Neural progenitor cell (in vitro differentiated cells): ENCODE measurements around the gene WDFY2. TPM values are rescaled to one million over a fixed set of nuclear protein-coding genes. Genes with fewer than 3 reads are reported as not detected.

ENCODE experiments used
- DNase-seq: peaks from one replicate; pipeline ENCODE4 v3.0.0-alpha.2; 2016; ENCODE audit warnings: low spot score
- H2AFZ ChIP-seq: fragments of 200-600 bp; sonication (generic); replicated peaks from 2 replicates; pipeline ENCODE4 v1.6.1; 2016; ENCODE audit warnings: antibody characterized with exemption
- H3F3A ChIP-seq: fragments of 200-600 bp; sonication (generic); 2 replicates; pipeline ENCODE4 v1.6.1; 2016; ENCODE audit warnings: antibody characterized with exemption, low read depth
- H3K27ac ChIP-seq: fragments of 200-600 bp; sonication (generic); 2 replicates; pipeline ENCODE4 v1.5.1; 2016; ENCODE audit warnings: mild to moderate bottlenecking
- H3K27me3 ChIP-seq: fragments of 200-600 bp; sonication (generic); 2 replicates; pipeline ENCODE4 v1.6.1; 2016; ENCODE audit warnings: mild to moderate bottlenecking, moderate library complexity
- H3K36me3 ChIP-seq: fragments of 200-600 bp; sonication (generic); 2 replicates; pipeline ENCODE4 v1.5.1; 2016
- H3K4me1 ChIP-seq: fragments of 200-600 bp; sonication (generic); 2 replicates; pipeline ENCODE4 v1.6.1; 2016; ENCODE audit warnings: mixed run types
- H3K4me2 ChIP-seq: fragments of 200-600 bp; sonication (generic); 2 replicates; pipeline ENCODE4 v1.6.1; 2016
- H3K4me3 ChIP-seq: fragments of 200-600 bp; sonication (generic); 2 replicates; pipeline ENCODE4 v1.5.1; 2016
- H3K79me2 ChIP-seq: fragments of 200-600 bp; sonication (generic); 2 replicates; pipeline ENCODE4 v1.6.1; 2016; ENCODE audit warnings: low read depth
- H3K9ac ChIP-seq: fragments of 200-600 bp; sonication (generic); 2 replicates; pipeline ENCODE4 v1.6.1; 2016
- H3K9me3 ChIP-seq: fragments of 200-600 bp; sonication (generic); 2 replicates; pipeline ENCODE4 v1.5.1; 2016; ENCODE audit warnings: low read depth
- H4K20me1 ChIP-seq: fragments of 200-600 bp; sonication (generic); 2 replicates; pipeline ENCODE4 v1.6.1; 2016; ENCODE audit warnings: low read depth
- H3K27ac Mint-ChIP-seq: 3 replicates; pipeline ENCODE4 v1.8.0; 2021; ENCODE audit warnings: mixed read lengths
- H3K27me3 Mint-ChIP-seq: 2 replicates; pipeline ENCODE4 v1.8.0; 2022; ENCODE audit warnings: low read depth, mild to moderate bottlenecking, inconsistent platforms, moderate library complexity, mixed read lengths; ENCODE audit not compliant: insufficient read depth
- H3K36me3 Mint-ChIP-seq: 3 replicates; pipeline ENCODE4 v1.8.0; 2021; ENCODE audit warnings: mixed read lengths
- H3K4me1 Mint-ChIP-seq: 3 replicates; pipeline ENCODE4 v1.8.0; 2021; ENCODE audit warnings: mixed read lengths
- H3K4me3 Mint-ChIP-seq: 3 replicates; pipeline ENCODE4 v1.8.0; 2021; ENCODE audit warnings: mild to moderate bottlenecking, moderate library complexity, mixed read lengths
- H3K9me3 Mint-ChIP-seq: 3 replicates; pipeline ENCODE4 v1.8.0; 2020; ENCODE audit warnings: mixed read lengths
- EZH2 ChIP-seq: fragments of 200-600 bp; sonication (generic); IDR thresholded peaks from 2 replicates; pipeline ENCODE4 v1.6.1; 2017; ENCODE audit warnings: antibody characterized with exemption, mild to moderate bottlenecking, moderate library complexity
- EZH2phosphoT487 ChIP-seq: fragments of 200-600 bp; sonication (generic); IDR thresholded peaks from 2 replicates; pipeline ENCODE4 v1.6.1; 2017; ENCODE audit warnings: antibody characterized with exemption
- total RNA-seq: library from RNA; depleted of rRNA; stranded (reverse); fragments of >200 nt; gene quantifications from 2 replicates; pipeline ENCODE4 v1.2.3, GENCODE V29; 2015; ENCODE audit warnings: low replicate concordance
- TF ChIP-seq, protein P1 (sequence below): fragments of 200-600 bp; sonication (generic); IDR thresholded peaks from 2 replicates; pipeline ENCODE4 v1.5.1; 2017; ENCODE audit warnings: antibody characterized with exemption, mild to moderate bottlenecking

The WDFY2 gene
- total RNA-seq, 1 donor from 2014 or later = 18.3 TPM

DNA sequence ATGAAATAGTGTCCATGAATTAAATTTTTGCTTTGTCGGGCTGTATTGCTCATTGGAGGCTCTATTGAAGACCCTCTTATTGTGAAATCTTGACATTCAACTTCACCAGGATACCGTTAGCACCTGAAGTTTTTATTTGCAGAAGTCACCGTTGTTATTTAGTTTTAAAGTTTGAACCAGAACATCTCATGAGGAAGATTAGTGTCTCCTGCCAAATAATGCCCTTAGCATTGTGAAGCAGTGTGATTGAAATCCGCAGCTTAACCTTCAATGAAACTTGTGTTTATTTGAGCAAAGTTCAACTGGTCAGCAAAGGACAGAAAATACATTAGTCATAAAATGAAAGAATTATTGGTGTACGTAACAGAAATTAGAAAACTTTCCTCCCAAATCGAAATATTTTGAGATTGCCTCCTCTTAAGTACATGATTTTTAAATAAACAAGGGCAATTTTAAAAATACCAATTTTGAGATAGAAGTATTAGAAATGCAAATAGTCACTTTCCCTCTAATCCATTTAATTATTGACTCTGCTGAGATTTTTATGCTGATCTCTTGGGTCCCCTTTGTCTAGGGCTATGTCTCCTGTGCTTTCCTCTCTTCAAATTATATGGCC, 84.4 kb downstream of the WDFY2 start:
- DNase-seq = no peak
- H3K79me2 ChIP-seq = peaks cover 62% of the 10 kb centered on the region
- no peaks in the 10 kb centered on the region for H3K27me3 ChIP-seq
- H2AFZ ChIP-seq = no peak overlapping the region
- H3K36me3 ChIP-seq = peaks cover 2% of the 10 kb centered on the region
- Mint-ChIP-seq H3K27ac (no peak overlapping the region), H3K9me3 (peaks cover 27% of the 10 kb centered on the region), H3K4me3 (no peak overlapping the region), H3K36me3 (peaks cover 23% of the 10 kb centered on the region), H3K27me3 (no peaks in the 10 kb centered on the region), H3K4me1 (peaks cover 10% of the 10 kb centered on the region)
- H4K20me1 ChIP-seq = peaks cover 8% of the 10 kb centered on the region
- peaks cover 4% of the 10 kb centered on the region for H3F3A ChIP-seq
- no peak overlapping the region for H3K4me3 ChIP-seq
- no peaks in the 10 kb centered on the region for H3K9me3 ChIP-seq
- H3K4me2 ChIP-seq = no peak overlapping the region
- TF ChIP-seq EZH2phosphoT487 = no peak
- TF ChIP-seq, protein P1, sequence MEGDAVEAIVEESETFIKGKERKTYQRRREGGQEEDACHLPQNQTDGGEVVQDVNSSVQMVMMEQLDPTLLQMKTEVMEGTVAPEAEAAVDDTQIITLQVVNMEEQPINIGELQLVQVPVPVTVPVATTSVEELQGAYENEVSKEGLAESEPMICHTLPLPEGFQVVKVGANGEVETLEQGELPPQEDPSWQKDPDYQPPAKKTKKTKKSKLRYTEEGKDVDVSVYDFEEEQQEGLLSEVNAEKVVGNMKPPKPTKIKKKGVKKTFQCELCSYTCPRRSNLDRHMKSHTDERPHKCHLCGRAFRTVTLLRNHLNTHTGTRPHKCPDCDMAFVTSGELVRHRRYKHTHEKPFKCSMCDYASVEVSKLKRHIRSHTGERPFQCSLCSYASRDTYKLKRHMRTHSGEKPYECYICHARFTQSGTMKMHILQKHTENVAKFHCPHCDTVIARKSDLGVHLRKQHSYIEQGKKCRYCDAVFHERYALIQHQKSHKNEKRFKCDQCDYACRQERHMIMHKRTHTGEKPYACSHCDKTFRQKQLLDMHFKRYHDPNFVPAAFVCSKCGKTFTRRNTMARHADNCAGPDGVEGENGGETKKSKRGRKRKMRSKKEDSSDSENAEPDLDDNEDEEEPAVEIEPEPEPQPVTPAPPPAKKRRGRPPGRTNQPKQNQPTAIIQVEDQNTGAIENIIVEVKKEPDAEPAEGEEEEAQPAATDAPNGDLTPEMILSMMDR = no peak
- no peak for TF ChIP-seq EZH2
- H3K27ac ChIP-seq = no peak overlapping the region
- H3K9ac ChIP-seq = no peak overlapping the region
- H3K4me1 ChIP-seq = peaks cover 10% of the 10 kb centered on the region

DNA sequence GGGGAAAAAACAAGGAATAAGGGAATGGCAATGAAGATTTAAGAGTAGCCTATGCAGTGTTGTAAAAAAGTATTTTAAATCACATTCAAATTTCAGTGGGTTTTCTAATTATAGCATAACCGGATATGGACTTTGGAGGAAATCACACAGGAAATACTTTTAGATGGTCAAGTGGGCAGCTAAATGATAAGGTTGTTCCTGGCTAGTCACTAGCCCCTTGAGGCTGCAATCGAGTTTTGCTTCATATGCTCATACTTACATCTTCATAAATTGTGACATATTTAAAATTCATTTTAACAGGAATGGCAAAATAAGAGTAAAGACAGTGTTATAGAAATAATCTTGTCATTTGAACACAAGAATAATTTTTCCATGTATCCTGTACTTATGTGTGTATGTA, 88.9 kb downstream of the WDFY2 start:
- no peak overlapping the region for H3K4me3 Mint-ChIP-seq
- H3K27ac ChIP-seq = no peak overlapping the region
- H4K20me1 ChIP-seq = no peaks in the 10 kb centered on the region
- no peak overlapping the region for H3K4me2 ChIP-seq
- TF ChIP-seq EZH2phosphoT487 = no peak
- TF ChIP-seq, protein P1 = no peak
- no peak for TF ChIP-seq EZH2
- H3K36me3 ChIP-seq = no peaks in the 10 kb centered on the region
- no peak overlapping the region for H2AFZ ChIP-seq
- DNase-seq = no peak
- peaks cover 57% of the 10 kb centered on the region for H3K79me2 ChIP-seq
- no peak overlapping the region for H3K9ac ChIP-seq
- peaks cover 5% of the 10 kb centered on the region for H3K4me1 Mint-ChIP-seq
- no peak overlapping the region for H3K27ac Mint-ChIP-seq
- no peaks in the 10 kb centered on the region for H3K9me3 ChIP-seq
- peaks cover 23% of the 10 kb centered on the region for H3K36me3 Mint-ChIP-seq
- H3K4me3 ChIP-seq = no peak overlapping the region
- H3K27me3 Mint-ChIP-seq = no peaks in the 10 kb centered on the region
- H3F3A ChIP-seq = no peaks in the 10 kb centered on the region
- no peaks in the 10 kb centered on the region for H3K27me3 ChIP-seq
- no peaks in the 10 kb centered on the region for H3K4me1 ChIP-seq
- H3K9me3 Mint-ChIP-seq = peaks cover 27% of the 10 kb centered on the region

DNA sequence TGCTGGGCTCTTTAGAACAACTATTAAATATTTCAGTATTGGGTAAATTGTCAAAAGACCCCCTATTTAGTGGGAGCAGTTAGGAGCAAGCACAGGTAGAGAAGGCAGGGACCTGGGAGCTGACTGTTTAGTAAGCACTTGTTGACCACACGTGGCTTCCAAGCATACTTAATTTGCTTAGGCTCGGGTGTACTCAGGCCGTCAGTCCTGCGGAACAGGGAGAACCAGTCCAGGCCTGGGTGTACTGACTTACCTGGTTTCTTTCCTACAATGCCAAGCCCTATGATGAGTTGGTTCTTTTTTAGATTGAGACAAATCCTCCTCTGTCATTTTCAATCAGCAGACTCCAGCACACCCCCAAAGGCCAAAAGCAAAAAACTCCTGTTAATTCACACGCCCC, 90.0 kb downstream of the WDFY2 start:
- no peaks in the 10 kb centered on the region for H3K4me1 ChIP-seq
- H3K4me3 ChIP-seq = no peak overlapping the region
- no peaks in the 10 kb centered on the region for H4K20me1 ChIP-seq
- no peak overlapping the region for H3K9ac ChIP-seq
- no peak overlapping the region for H3K4me2 ChIP-seq
- H2AFZ ChIP-seq = no peak overlapping the region
- H3K9me3 ChIP-seq = no peaks in the 10 kb centered on the region
- Mint-ChIP-seq H3K4me1 (no peaks in the 10 kb centered on the region), H3K27ac (no peak overlapping the region), H3K9me3 (peaks cover 27% of the 10 kb centered on the region), H3K4me3 (no peak overlapping the region), H3K36me3 (peaks cover 24% of the 10 kb centered on the region), H3K27me3 (no peaks in the 10 kb centered on the region)
- no peaks in the 10 kb centered on the region for H3K27me3 ChIP-seq
- no peaks in the 10 kb centered on the region for H3K36me3 ChIP-seq
- TF ChIP-seq, protein P1 = no peak
- TF ChIP-seq EZH2 = no peak
- no peak for TF ChIP-seq EZH2phosphoT487
- H3F3A ChIP-seq = no peaks in the 10 kb centered on the region
- H3K27ac ChIP-seq = no peak overlapping the region
- peak; percentile 21 for DNase-seq
- H3K79me2 ChIP-seq = peaks cover 49% of the 10 kb centered on the region
